GM23338 (cell line): ENCODE results near the gene EMID1. TPM values are rescaled to one million over a fixed set of nuclear protein-coding genes. Genes with fewer than 3 reads are reported as not detected.

Experiments
- ATAC-seq: fragments of 200-7000 bp; cut with Tn5 transposase; 3 replicates; pipeline ENCODE4 v1.9.1; 2020
- DNase-seq: peaks from one replicate; pipeline ENCODE4 v3.0.0-alpha.2; 2015; ENCODE audit warnings: low spot score
- H2AFZ ChIP-seq: fragments of 200-600 bp; sonication (generic); 2 replicates; pipeline ENCODE4 v1.8.0; 2016; ENCODE audit warnings: antibody characterized with exemption, mild to moderate bottlenecking, moderate library complexity
- H3F3A ChIP-seq: fragments of 200-600 bp; sonication (generic); replicated peaks from 2 replicates; pipeline ENCODE4 v1.8.0; 2017; ENCODE audit warnings: antibody characterized with exemption, mixed run types, low read depth
- H3K27ac ChIP-seq: fragments of 200-600 bp; sonication (generic); 2 replicates; pipeline ENCODE4 v1.6.1; 2016; ENCODE audit warnings: low read depth
- H3K27me3 ChIP-seq: fragments of 200-600 bp; sonication (generic); 2 replicates; pipeline ENCODE4 v1.8.0; 2016; ENCODE audit warnings: mild to moderate bottlenecking, mixed run types, moderate library complexity; ENCODE audit not compliant: insufficient read depth
- H3K36me3 ChIP-seq: fragments of 200-600 bp; sonication (generic); 2 replicates; pipeline ENCODE4 v1.8.0; 2016; ENCODE audit warnings: mild to moderate bottlenecking; ENCODE audit not compliant: insufficient read depth
- H3K4me1 ChIP-seq: fragments of 200-600 bp; sonication (generic); 2 replicates; pipeline ENCODE4 v1.8.0; 2016; ENCODE audit warnings: mild to moderate bottlenecking, moderate library complexity; ENCODE audit not compliant: insufficient read depth
- H3K4me2 ChIP-seq: fragments of 200-600 bp; sonication (generic); 2 replicates; pipeline ENCODE4 v1.7.1; 2017; ENCODE audit warnings: mixed run types
- H3K4me3 ChIP-seq: fragments of 200-600 bp; sonication (generic); 2 replicates; pipeline ENCODE4 v1.6.1; 2016; ENCODE audit warnings: mixed run types
- H3K79me2 ChIP-seq: fragments of 200-600 bp; sonication (generic); replicated peaks from 2 replicates; pipeline ENCODE4 v1.8.0; 2017; ENCODE audit warnings: mild to moderate bottlenecking; ENCODE audit not compliant: insufficient read depth
- H3K9me2 ChIP-seq: fragments of 200-600 bp; sonication (generic); 2 replicates; pipeline ENCODE4 v1.8.0; 2017; ENCODE audit not compliant: insufficient read depth
- H4K20me1 ChIP-seq: fragments of 200-600 bp; sonication (generic); replicated peaks from 2 replicates; pipeline ENCODE4 v1.8.0; 2017; ENCODE audit warnings: mild to moderate bottlenecking; ENCODE audit not compliant: insufficient read depth
- H3K27ac Mint-ChIP-seq: 2 replicates; pipeline ENCODE4 v1.8.0; 2020; ENCODE audit warnings: inconsistent platforms, mild to moderate bottlenecking, moderate library complexity, mixed read lengths
- H3K27me3 Mint-ChIP-seq: 3 replicates; pipeline ENCODE4 v1.8.0; 2022; ENCODE audit warnings: low read depth, mild to moderate bottlenecking, moderate library complexity, mixed read lengths, inconsistent platforms; ENCODE audit not compliant: insufficient read depth, poor library complexity
- H3K36me3 Mint-ChIP-seq: 3 replicates; pipeline ENCODE4 v1.8.0; 2021; ENCODE audit warnings: low read depth, mild to moderate bottlenecking, inconsistent platforms, moderate library complexity, mixed read lengths
- H3K4me1 Mint-ChIP-seq: 3 replicates; pipeline ENCODE4 v1.8.0; 2020; ENCODE audit warnings: mild to moderate bottlenecking, inconsistent platforms, mixed read lengths
- H3K4me3 Mint-ChIP-seq: 3 replicates; pipeline ENCODE4 v1.8.0; 2021; ENCODE audit warnings: moderate library complexity, mild to moderate bottlenecking, inconsistent platforms, mixed read lengths
- H3K9me3 Mint-ChIP-seq: 3 replicates; pipeline ENCODE4 v1.8.0; 2020; ENCODE audit warnings: moderate library complexity, mild to moderate bottlenecking, inconsistent platforms, mixed read lengths
- CTCF ChIP-seq, 2 experiments: fragments of 200-600 bp in 1 of 2; sonication (generic) in 1 of 2; conservative IDR thresholded peaks; 2 replicates each; pipeline versions ENCODE4 v1.5.1 to v1.6.1; 2016 to 2017; ENCODE audit warnings: antibody characterized with exemption in 2 of 2, low read depth in 2 of 2, mild to moderate bottlenecking in 2 of 2, moderate library complexity in 1 of 2
- ETS1 ChIP-seq: IDR thresholded peaks from 2 replicates; pipeline ENCODE4 v1.6.1; 2016; ENCODE audit warnings: antibody characterized with exemption
- EZH2 ChIP-seq: fragments of 200-600 bp; sonication (generic); IDR thresholded peaks from one replicate; pipeline ENCODE4 v1.8.0; 2017; ENCODE audit warnings: antibody characterized with exemption, mild to moderate bottlenecking, low read depth; ENCODE audit not compliant: unreplicated experiment
- JUNB ChIP-seq: IDR thresholded peaks from one replicate; pipeline ENCODE4 v1.6.1; 2016; ENCODE audit warnings: antibody characterized with exemption; ENCODE audit not compliant: unreplicated experiment
- STAT1 ChIP-seq: IDR thresholded peaks from one replicate; pipeline ENCODE4 v1.6.1; 2016; ENCODE audit warnings: antibody characterized with exemption; ENCODE audit not compliant: unreplicated experiment
- ZNF462 ChIP-seq: fragments of 250-450 bp; sonication (Bioruptor Pico); IDR thresholded peaks from 2 replicates; pipeline ENCODE4 v1.5.0; 2020; ENCODE audit warnings: mild to moderate bottlenecking, moderate library complexity
- polyA plus RNA-seq: library from polyadenylated mRNA; unstranded; fragments of >200 nt; fragmentation: Nextera tagmentation; extraction: Ambion mirVana; gene quantifications from 2 replicates; pipeline ENCODE4 v1.2.1, GENCODE V29; 2016
- total RNA-seq: library from RNA; depleted of rRNA; stranded (reverse); fragments of >200 nt; shearing (Covaris generic); gene quantifications from 2 replicates; pipeline ENCODE4 v1.2.3, GENCODE V29; 2014

EMID1 gene
- total and polyA plus RNA-seq, 2 experiments from 2014 or later: 3.0 to 13.4 TPM

- no peak for TF ChIP-seq ZNF462 (CRISPR knock-in tag)
Observed at GRCh38 chr22:29200901-29201300, 4.8 kb upstream of the EMID1 start (continued).

- Histone ChIP-seq H3K4me1 (peaks cover 12% of the 10 kb centered on the region; the same call in 1 of the 2 replicates), H3K27me3 (peaks cover 7% of the 10 kb centered on the region; the same call in 1 of the 2 replicates), H3K4me2 (no peak overlapping the region), H3K4me3 (no peak overlapping the region), H3K9me2 (no peaks in the 10 kb centered on the region), H4K20me1 (no peaks in the 10 kb centered on the region), H3K36me3 (no peaks in the 10 kb centered on the region), H3K79me2 (no peaks in the 10 kb centered on the region), H3F3A (0 out of 2 replicates have a peak, but pooled peaks cover 14% of the 10 kb centered on the region), H2AFZ (0 out of 2 replicates have a peak overlapping the region, but pooled peaks have one; percentile 83), H3K27ac (no peak overlapping the region)
- no peak for ATAC-seq
- H3K4me1 Mint-ChIP-seq: peaks cover 19% of the 10 kb centered on the region
- DNase-seq: no peak
- H3K36me3 Mint-ChIP-seq: no peaks in the 10 kb centered on the region; the same call in 2 of the 3 replicates
- no peak overlapping the region for H3K4me3 Mint-ChIP-seq
- no peaks in the 10 kb centered on the region; the same call in 2 of the 3 replicates for H3K9me3 Mint-ChIP-seq
- H3K27ac Mint-ChIP-seq: no peak overlapping the region
- peaks cover 24% of the 10 kb centered on the region for H3K27me3 Mint-ChIP-seq
- TF ChIP-seq ETS1: no peak
- TF ChIP-seq JUNB: no peak
- no peak for TF ChIP-seq EZH2
- TF ChIP-seq CTCF (conservative IDR thresholded peaks at IDR 0.05; ENCODE audit: low read depth in 2 of 2): no peak
- TF ChIP-seq ZNF462 (CRISPR knock-in tag): no peak
- no peak for TF ChIP-seq STAT1
Observed at GRCh38 chr22:29201782-29202181, 3.9 kb upstream of the EMID1 start.
